ENCODE measurements around the gene NSMF. TPM values are rescaled to one million over a fixed set of nuclear protein-coding genes. Genes with fewer than 3 reads are reported as not detected.

NSMF gene
- total RNA-seq, 2 donors from 2014 or later: 16.2 to 26.2 TPM

DNA sequence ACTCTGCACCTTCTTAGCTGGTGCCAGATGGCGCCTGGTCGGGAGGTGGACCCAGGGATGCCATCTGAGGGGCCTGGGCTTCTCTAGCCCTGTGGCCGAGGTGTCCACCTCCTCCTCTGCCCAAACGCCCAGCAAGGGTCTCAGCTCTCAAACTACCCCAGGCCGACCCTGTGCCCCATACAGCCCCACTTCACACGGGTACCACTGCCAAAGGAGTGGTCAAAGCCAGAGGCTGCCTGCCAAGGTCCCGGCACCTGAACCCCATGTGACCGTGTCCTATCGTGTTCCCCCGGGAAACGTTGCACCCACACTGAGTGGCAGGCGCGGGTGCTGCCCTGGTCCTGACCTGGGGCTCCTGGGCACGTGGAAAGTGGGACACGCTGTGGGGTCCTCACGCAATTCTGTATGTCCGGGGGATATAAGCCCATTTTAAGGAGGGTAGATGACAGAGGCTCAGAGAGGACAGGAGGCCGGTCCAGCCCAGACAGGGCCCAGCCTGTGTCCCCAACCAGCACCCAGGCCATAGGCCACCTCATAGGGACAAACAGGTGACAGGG, 19.9 kb downstream of the NSMF start:
- TF ChIP-seq, protein P1, sequence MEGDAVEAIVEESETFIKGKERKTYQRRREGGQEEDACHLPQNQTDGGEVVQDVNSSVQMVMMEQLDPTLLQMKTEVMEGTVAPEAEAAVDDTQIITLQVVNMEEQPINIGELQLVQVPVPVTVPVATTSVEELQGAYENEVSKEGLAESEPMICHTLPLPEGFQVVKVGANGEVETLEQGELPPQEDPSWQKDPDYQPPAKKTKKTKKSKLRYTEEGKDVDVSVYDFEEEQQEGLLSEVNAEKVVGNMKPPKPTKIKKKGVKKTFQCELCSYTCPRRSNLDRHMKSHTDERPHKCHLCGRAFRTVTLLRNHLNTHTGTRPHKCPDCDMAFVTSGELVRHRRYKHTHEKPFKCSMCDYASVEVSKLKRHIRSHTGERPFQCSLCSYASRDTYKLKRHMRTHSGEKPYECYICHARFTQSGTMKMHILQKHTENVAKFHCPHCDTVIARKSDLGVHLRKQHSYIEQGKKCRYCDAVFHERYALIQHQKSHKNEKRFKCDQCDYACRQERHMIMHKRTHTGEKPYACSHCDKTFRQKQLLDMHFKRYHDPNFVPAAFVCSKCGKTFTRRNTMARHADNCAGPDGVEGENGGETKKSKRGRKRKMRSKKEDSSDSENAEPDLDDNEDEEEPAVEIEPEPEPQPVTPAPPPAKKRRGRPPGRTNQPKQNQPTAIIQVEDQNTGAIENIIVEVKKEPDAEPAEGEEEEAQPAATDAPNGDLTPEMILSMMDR (IDR thresholded peaks at IDR 0.05): no peak
- peaks cover 0 to 16% of the 10 kb centered on the region in 2 donors for H3K4me1 ChIP-seq
- H3K36me3 ChIP-seq: no peaks in the 10 kb centered on the region
- DNase-seq (ENCODE audit: low spot score): no peak
- H3K9me3 ChIP-seq: peaks cover 0 to 4% of the 10 kb centered on the region in 2 donors
- H3K4me3 ChIP-seq: no peak overlapping the region
- no peak overlapping the region for H3K27ac ChIP-seq
- H3K27me3 ChIP-seq: peaks cover 0 to 4% of the 10 kb centered on the region in 2 donors

DNA sequence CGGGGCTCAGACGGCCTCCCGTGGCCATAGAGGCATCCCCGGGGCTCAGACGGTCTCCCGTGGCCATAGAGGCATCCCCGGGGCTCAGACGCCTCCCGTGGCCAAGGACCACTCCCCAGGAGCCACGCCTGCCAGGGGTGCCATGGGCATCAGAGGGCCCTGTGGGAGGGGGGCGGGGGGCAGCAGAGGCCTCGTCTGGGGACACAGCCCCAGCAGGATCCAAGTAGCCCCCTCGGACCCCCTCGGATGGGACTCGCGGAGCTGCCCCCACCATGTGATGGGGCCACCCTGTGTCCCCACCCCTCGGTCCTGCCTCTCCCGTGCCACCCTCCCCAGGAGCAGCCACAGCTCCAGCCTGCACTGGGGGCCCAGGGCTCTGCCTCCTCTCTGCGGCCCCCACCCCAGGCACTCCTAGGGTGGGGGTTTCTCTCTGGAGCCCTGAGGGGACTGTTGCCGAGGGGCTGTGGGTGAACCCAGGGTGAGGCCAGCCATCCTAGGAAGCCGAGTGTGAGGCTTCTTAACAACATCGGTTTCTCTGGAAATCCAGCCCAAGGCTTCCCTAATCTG, 20.5 kb downstream of the NSMF start:
- peaks cover 0 to 4% of the 10 kb centered on the region in 2 donors for H3K9me3 ChIP-seq
- H3K4me1 ChIP-seq: peaks cover 0 to 16% of the 10 kb centered on the region in 2 donors
- H3K27me3 ChIP-seq: peaks cover 0 to 4% of the 10 kb centered on the region in 2 donors
- no peak for DNase-seq (ENCODE audit: low spot score)
- no peak overlapping the region for H3K4me3 ChIP-seq
- no peak overlapping the region for H3K27ac ChIP-seq
- TF ChIP-seq, protein P1 (IDR thresholded peaks at IDR 0.05): no peak
- no peaks in the 10 kb centered on the region for H3K36me3 ChIP-seq

DNA sequence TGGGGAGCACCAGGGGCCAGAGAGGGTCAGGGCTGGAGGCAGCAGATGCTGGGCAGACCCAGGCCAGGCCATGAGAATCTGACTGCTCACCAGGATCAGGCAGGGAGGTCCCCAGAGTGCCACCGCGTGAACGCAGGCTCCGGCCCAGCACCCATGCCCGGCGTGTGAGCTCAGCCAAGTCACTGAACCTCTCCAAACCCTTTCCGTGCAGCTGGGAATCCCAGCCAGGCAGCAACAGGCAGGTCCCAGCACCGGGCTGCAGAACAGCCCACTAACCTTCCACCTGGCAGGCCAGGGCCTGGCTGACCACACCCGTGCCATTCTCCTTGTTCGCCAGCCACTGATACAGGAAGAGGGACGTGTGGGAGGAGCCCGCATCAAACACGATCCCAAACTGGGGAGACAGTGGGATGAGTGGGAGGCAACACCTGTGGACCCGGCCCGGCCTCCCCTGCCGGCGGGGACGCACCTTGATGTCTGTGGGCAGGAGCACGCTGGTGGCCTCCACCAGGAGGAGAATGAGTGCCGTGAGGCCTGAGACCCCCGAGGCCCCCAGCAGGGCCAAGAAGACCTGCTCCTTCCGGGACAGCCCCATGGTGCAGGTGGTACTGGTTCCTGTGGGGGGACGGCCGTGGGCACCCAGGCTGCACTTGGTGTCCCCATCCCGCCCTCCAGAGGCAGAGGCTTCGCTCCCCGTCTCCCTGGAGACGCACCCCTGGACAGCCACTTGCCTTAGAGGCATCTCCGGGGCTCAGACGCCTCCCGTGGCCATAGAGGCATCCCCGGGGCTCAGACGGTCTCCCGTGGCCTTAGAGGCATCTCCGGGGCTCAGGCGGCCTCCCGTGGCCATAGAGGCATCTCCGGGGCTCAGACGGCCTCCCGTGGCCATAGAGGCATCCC, 21.2 kb downstream of the NSMF start:
- H3K9me3 ChIP-seq: peaks cover 0 to 4% of the 10 kb centered on the region in 2 donors
- H3K36me3 ChIP-seq: no peaks in the 10 kb centered on the region
- TF ChIP-seq, protein P1 (IDR thresholded peaks at IDR 0.05): no peak
- no peak overlapping the region for H3K27ac ChIP-seq
- DNase-seq (ENCODE audit: low spot score): no peak
- peaks cover 0 to 16% of the 10 kb centered on the region in 2 donors for H3K4me1 ChIP-seq
- H3K27me3 ChIP-seq: peaks cover 0 to 4% of the 10 kb centered on the region in 2 donors
- H3K4me3 ChIP-seq: no peak overlapping the region

DNA sequence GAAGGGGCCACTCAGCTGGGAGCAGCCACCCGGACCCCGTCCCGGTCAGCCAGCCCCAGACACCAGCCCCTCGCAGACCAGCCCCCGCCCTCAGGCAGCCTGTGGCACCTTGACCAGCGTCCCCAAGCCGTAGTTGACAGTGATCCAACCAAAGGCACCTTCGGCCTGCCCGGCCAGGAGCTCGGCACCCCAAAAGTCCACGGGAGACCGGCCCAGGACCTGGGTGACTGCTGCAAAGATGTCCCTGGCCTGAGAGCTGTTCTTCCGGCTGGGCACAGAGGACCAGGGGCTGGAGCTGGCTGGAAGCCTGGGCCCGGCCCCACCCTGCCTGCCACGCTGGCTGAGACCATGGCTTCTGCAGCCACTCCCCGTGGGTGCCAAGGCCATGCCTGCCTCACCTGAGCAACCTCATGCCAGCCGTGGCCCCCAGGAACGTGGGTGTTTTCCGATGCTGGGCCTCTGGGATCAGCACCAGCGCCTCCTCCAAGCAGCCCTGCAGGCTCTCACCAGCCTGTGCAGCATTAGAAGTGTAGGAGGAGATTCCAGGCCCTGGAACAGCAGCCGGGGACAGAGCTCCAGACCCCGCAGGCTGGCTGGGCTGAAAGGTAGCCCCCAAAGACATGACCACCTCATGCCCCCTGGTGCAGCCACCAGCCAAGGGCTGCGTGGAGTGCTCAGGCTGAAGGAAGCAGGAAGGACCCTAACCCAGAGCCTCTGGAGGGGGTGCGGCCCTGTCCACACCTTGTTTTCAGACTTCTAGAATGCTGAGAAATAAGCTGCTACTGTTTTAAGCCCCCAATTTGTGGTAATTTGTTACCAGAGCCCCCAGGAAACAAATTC, 22.2 kb downstream of the NSMF start:
- DNase-seq (ENCODE audit: low spot score): no peak
- peaks cover 0 to 16% of the 10 kb centered on the region in 2 donors for H3K4me1 ChIP-seq
- H3K36me3 ChIP-seq: no peaks in the 10 kb centered on the region
- peaks cover 0 to 1% of the 10 kb centered on the region in 2 donors for H3K9me3 ChIP-seq
- TF ChIP-seq, protein P1 (IDR thresholded peaks at IDR 0.05): no peak
- no peak overlapping the region for H3K27ac ChIP-seq
- peaks cover 0 to 4% of the 10 kb centered on the region in 2 donors for H3K27me3 ChIP-seq
- H3K4me3 ChIP-seq: no peak overlapping the region

DNA sequence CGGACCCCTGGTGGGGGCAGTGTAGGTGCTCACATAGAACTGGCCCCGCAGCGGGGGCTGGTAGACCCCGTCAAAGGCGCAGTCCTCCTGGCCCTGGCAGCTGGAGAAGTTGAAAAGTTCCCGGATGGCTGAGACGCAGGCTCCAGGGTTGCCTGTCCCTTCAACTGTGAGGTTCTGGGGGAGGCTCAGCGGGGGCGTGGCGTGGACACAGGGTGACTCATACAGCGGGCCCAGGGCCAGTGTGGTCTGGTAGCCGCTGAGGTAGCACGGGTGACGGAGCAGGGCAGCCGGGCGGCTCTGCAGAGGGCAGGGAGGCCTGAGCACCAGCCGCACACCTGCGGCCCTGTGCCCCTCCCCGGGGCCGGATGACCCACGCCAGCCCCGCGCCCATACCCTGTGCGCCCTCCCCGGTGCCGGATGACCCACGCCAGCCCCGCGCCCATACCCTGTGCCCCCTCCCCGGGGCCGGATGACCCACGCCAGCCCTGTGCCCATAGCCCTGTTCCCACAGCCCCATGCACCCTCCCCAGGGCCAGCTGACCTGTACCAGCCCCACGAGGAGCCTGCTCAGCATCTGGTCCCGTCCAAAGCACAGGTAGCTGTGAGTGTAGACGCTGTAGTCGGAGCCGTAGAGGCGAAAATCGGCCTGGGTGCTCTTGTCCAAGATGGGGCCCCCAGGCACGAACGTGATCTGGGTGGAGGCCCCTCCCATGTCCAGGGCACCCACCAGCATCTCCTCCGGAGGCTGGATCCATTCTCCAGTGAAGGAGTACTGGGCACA, 23.0 kb downstream of the NSMF start:
- Histone ChIP-seq H3K4me1 (peaks cover 0 to 8% of the 10 kb centered on the region in 2 donors), H3K27ac (no peak overlapping the region), H3K27me3 (peaks cover 0 to under 1% of the 10 kb centered on the region in 2 donors), H3K4me3 (no peak overlapping the region), H3K36me3 (no peaks in the 10 kb centered on the region), H3K9me3 (no peaks in the 10 kb centered on the region)
- no peak for DNase-seq (ENCODE audit: low spot score)
- TF ChIP-seq, protein P1 (IDR thresholded peaks at IDR 0.05): no peak
